Natural killer cell (primary cell): ENCODE measurements around the gene CASK. TPM values are rescaled to one million over a fixed set of nuclear protein-coding genes. Genes with fewer than 3 reads are reported as not detected.

Experiments
- ATAC-seq, 3 donors: fragments of 150-1000 bp in 2 of 3; fragments of 200-7000 bp in 1 of 3; cut with Tn5 transposase; 1 replicate in 1 of 3; 2 replicates in 2 of 3; pipeline ENCODE4 v1.10.0; 2021; ENCODE audit warnings: mild to moderate bottlenecking in 2 of 3, moderate library complexity in 2 of 3
- DNase-seq, 2 donors: peaks; one replicate each; pipeline versions ENCODE4 v3.0.0 to v3.0.0-alpha.2; 2013 to 2021; ENCODE audit warnings: mixed read lengths in 1 of 2
- H3K27ac ChIP-seq: one replicate; pipeline ENCODE4 v1.5.1; 2013; ENCODE audit warnings: mild to moderate bottlenecking, low read length
- H3K27me3 ChIP-seq: one replicate; pipeline ENCODE4 v1.6.1; 2013; ENCODE audit warnings: low read length; ENCODE audit not compliant: control insufficient read depth, insufficient read depth
- H3K36me3 ChIP-seq: one replicate; pipeline ENCODE4 v1.6.1; 2013; ENCODE audit warnings: low read length; ENCODE audit not compliant: control insufficient read depth, insufficient read depth
- H3K4me1 ChIP-seq: one replicate; pipeline ENCODE4 v1.6.1; 2013; ENCODE audit warnings: low read length; ENCODE audit not compliant: control insufficient read depth, insufficient read depth
- H3K4me3 ChIP-seq: one replicate; pipeline ENCODE4 v1.5.1; 2013; ENCODE audit warnings: low read length
- H3K9me3 ChIP-seq: one replicate; pipeline ENCODE4 v1.6.1; 2013; ENCODE audit warnings: low read length; ENCODE audit not compliant: control insufficient read depth, insufficient read depth
- H3K27ac Mint-ChIP-seq, 2 donors: one replicate each; pipeline ENCODE4 v1.8.0; 2022; ENCODE audit warnings: mild to moderate bottlenecking in 2 of 2, mixed read lengths in 2 of 2, moderate library complexity in 1 of 2
- H3K27me3 Mint-ChIP-seq, 2 donors: one replicate each; pipeline ENCODE4 v1.8.0; 2022; ENCODE audit warnings: low read depth in 2 of 2, mixed read lengths in 2 of 2
- H3K36me3 Mint-ChIP-seq: one replicate; pipeline ENCODE4 v1.8.0; 2022; ENCODE audit warnings: mixed read lengths
- H3K4me1 Mint-ChIP-seq, 2 donors: one replicate each; pipeline ENCODE4 v1.8.0; 2022; ENCODE audit warnings: mixed read lengths in 2 of 2
- H3K4me3 Mint-ChIP-seq: one replicate; pipeline ENCODE4 v1.8.0; 2022; ENCODE audit warnings: mild to moderate bottlenecking, moderate library complexity, mixed read lengths
- H3K9me3 Mint-ChIP-seq, 2 donors: one replicate each; pipeline ENCODE4 v1.8.0; 2022; ENCODE audit warnings: mixed read lengths in 2 of 2
- CTCF ChIP-seq: fragments of 200-600 bp; IDR thresholded peaks from one replicate; pipeline ENCODE4 v1.8.0; 2022; ENCODE audit warnings: antibody characterized with exemption
- WGBS: methylation state at CpG from one replicate; pipeline ENCODE4 v1.1.7; 2013; ENCODE audit warnings: missing lambda C conversion rate; ENCODE audit not compliant: insufficient coverage; 5-methylcytosine and 5-hydroxymethylcytosine counted together
- intact Hi-C: fragments of 100-400 bp; cut with micrococcal nuclease; formaldehyde crosslinking; loops from one replicate; pipeline ENCODE4 v1.14.2; 2022
- total RNA-seq, 4 donors: library from RNA; stranded (reverse); fragments of 120-200 nt in 1 of 4; gene quantifications; one replicate each; pipeline versions ENCODE4 v1.2.3 to v1.2.4, GENCODE V29; 2013 to 2022

Gene CASK
- total RNA-seq, 3 donors from 2014 or later (not counting 1 experiment from before 2014, with no cell fraction given) = 23.5 to 27.9 (median 25.6) TPM

GRCh38 chrX:41705042-41705441 is 218.3 kb downstream of the CASK start:
- no peak for DNase-seq
- H3K4me3 ChIP-seq = no peak overlapping the region
- no peaks in the 10 kb centered on the region for H3K27me3 ChIP-seq
- ATAC-seq = no peak
- H3K4me1 Mint-ChIP-seq = peaks cover 44% of the 10 kb centered on the region in 2 donors
- peaks cover 21% of the 10 kb centered on the region for H3K4me1 ChIP-seq
- H3K9me3 Mint-ChIP-seq = no peaks in the 10 kb centered on the region
- H3K27ac ChIP-seq = no peak overlapping the region
- no peak overlapping the region for H3K4me3 Mint-ChIP-seq
- intact Hi-C loops = no loop called here
- TF ChIP-seq CTCF = no peak
- no CpG with 5 or more reads among the region's 1 CpG for WGBS
- H3K27ac Mint-ChIP-seq = no peak overlapping the region
- no peaks in the 10 kb centered on the region for H3K36me3 ChIP-seq
- H3K9me3 ChIP-seq = no peaks in the 10 kb centered on the region
- no peaks in the 10 kb centered on the region for H3K36me3 Mint-ChIP-seq
- H3K27me3 Mint-ChIP-seq = peaks cover 15 to 48% of the 10 kb centered on the region in 2 donors

GRCh38 chrX:41703574-41704029 is 219.8 kb downstream of the CASK start:
- H3K4me3 ChIP-seq = no peak overlapping the region
- peak in 2 of 3 donors; percentile 38 to 87 for ATAC-seq

GRCh38 chrX:41695426-41695825 is 227.9 kb downstream of the CASK start:
- H3K27me3 Mint-ChIP-seq = peaks cover 0 to 26% of the 10 kb centered on the region in 2 donors
- Histone ChIP-seq H3K9me3 (no peaks in the 10 kb centered on the region), H3K4me3 (no peak overlapping the region), H3K4me1 (peaks cover 17% of the 10 kb centered on the region), H3K27ac (no peak overlapping the region), H3K36me3 (no peaks in the 10 kb centered on the region), H3K27me3 (no peaks in the 10 kb centered on the region)
- peak overlapping the region in 1 of 2 donors; percentile 49 for H3K27ac Mint-ChIP-seq
- peaks cover 27 to 33% of the 10 kb centered on the region in 2 donors for H3K4me1 Mint-ChIP-seq
- intact Hi-C loops = no loop called here
- peak in 2 of 3 donors; percentile 62 to 69 for ATAC-seq
- H3K9me3 Mint-ChIP-seq = no peaks in the 10 kb centered on the region
- WGBS = 52% methylated on average over 4 of the region's 7 CpGs
- no peak overlapping the region for H3K4me3 Mint-ChIP-seq
- peak in 1 of 2 donors; percentile 53 for DNase-seq
- no peaks in the 10 kb centered on the region for H3K36me3 Mint-ChIP-seq
- no peak for TF ChIP-seq CTCF

More at GRCh38 chrX:41703574-41704029, 219.8 kb downstream of the CASK start:
- no peak overlapping the region for H3K27ac ChIP-seq
- intact Hi-C loops = no loop called here
- H3K27me3 ChIP-seq = no peaks in the 10 kb centered on the region
- Mint-ChIP-seq H3K9me3 (no peaks in the 10 kb centered on the region), H3K4me1 (peaks cover 35 to 44% of the 10 kb centered on the region in 2 donors), H3K36me3 (no peaks in the 10 kb centered on the region), H3K27ac (peak overlapping the region in 1 of 2 donors; percentile 46), H3K4me3 (peak overlapping the region; percentile 47), H3K27me3 (peaks cover 15 to 35% of the 10 kb centered on the region in 2 donors)
- H3K9me3 ChIP-seq = no peaks in the 10 kb centered on the region
- TF ChIP-seq CTCF = no peak
- H3K4me1 ChIP-seq = peaks cover 21% of the 10 kb centered on the region
- H3K36me3 ChIP-seq = no peaks in the 10 kb centered on the region
- DNase-seq = peak in 1 of 2 donors; percentile 10

- no peak for TF ChIP-seq CTCF
- Mint-ChIP-seq H3K4me3 (peak overlapping the region; percentile 29), H3K4me1 (peaks cover 36 to 42% of the 10 kb centered on the region in 2 donors), H3K36me3 (no peaks in the 10 kb centered on the region), H3K27ac (peak overlapping the region in 1 of 2 donors; percentile 41), H3K27me3 (peaks cover 0 to 31% of the 10 kb centered on the region in 2 donors), H3K9me3 (no peaks in the 10 kb centered on the region)
- H3K4me3 ChIP-seq = no peak overlapping the region
- ATAC-seq = no peak
- no peak for DNase-seq
- peaks cover 17% of the 10 kb centered on the region for H3K4me1 ChIP-seq
- no peaks in the 10 kb centered on the region for H3K27me3 ChIP-seq
- H3K9me3 ChIP-seq = no peaks in the 10 kb centered on the region
- H3K27ac ChIP-seq = no peak overlapping the region
- intact Hi-C loops = loop anchor here (5.0 kb wide), 1 partner anchor 44 kb away; no protein-coding TSS in a partner anchor
- WGBS = 60% methylated on average over 1 of the region's 3 CpGs
- no peaks in the 10 kb centered on the region for H3K36me3 ChIP-seq
These were observed 230.3 kb downstream of the CASK start for GRCh38 chrX:41693024-41693423.
